ENCODE data around the gene WNK2.

The WNK2 gene

GRCh38 chr9:93203718-93204469 is 20.0 kb downstream of the WNK2 start:
- DNase-seq = no peak

- no peak for DNase-seq
Measured at GRCh38 chr9:93204470-93205043, 20.6 kb downstream of the WNK2 start.

- DNase-seq = no peak
Measured at GRCh38 chr9:93205045-93205768, 21.3 kb downstream of the WNK2 start.

GRCh38 chr9:93205896-93206575 is 22.1 kb downstream of the WNK2 start:
- no peak for DNase-seq

- DNase-seq = no peak
Measured at GRCh38 chr9:93206576-93207155, 22.7 kb downstream of the WNK2 start.

- DNase-seq = peak; percentile 71
Measured at GRCh38 chr9:93207326-93207814, 23.4 kb downstream of the WNK2 start.

GRCh38 chr9:93207860-93208734 is 24.2 kb downstream of the WNK2 start:
- no peak for DNase-seq

GRCh38 chr9:93209097-93209496 is 25.2 kb downstream of the WNK2 start:
- no peak for DNase-seq

- DNase-seq = no peak
Measured at GRCh38 chr9:93209576-93210323, 25.8 kb downstream of the WNK2 start.

- no peak for DNase-seq
Measured at GRCh38 chr9:93210324-93210973, 26.5 kb downstream of the WNK2 start.

- DNase-seq = no peak
Measured at GRCh38 chr9:93210974-93211653, 27.2 kb downstream of the WNK2 start.

- DNase-seq = no peak
Measured at GRCh38 chr9:93211654-93212001, 27.7 kb downstream of the WNK2 start.

- DNase-seq = no peak
Measured at GRCh38 chr9:93212409-93212808, 28.5 kb downstream of the WNK2 start.

GRCh38 chr9:93216073-93216365 is 32.1 kb downstream of the WNK2 start:
- no peak for DNase-seq

GRCh38 chr9:93217706-93218105 is 33.8 kb downstream of the WNK2 start:
- no peak for DNase-seq

GRCh38 chr9:93218161-93218560 is 34.2 kb downstream of the WNK2 start:
- no peak for DNase-seq

GRCh38 chr9:93218671-93219420 is 34.9 kb downstream of the WNK2 start:
- no peak for DNase-seq

- peak; percentile 18 for DNase-seq
Measured at GRCh38 chr9:93219692-93220091, 35.8 kb downstream of the WNK2 start.

GRCh38 chr9:93220627-93221026 is 36.7 kb downstream of the WNK2 start:
- no peak for DNase-seq

GRCh38 chr9:93221044-93221443 is 37.1 kb downstream of the WNK2 start:
- no peak for DNase-seq

All from DMS153 (cell line).